H1 (cell line): ENCODE measurements around the gene COQ8A. TPM values are rescaled to one million over a fixed set of nuclear protein-coding genes. Genes with fewer than 3 reads are reported as not detected.

ENCODE experiments used
- CTCF ChIA-PET: fragments of 300-600 bp; sonication (Branson Sonifier 250); formaldehyde crosslinking; loops from one replicate; lab custom pipeline; 2021; ENCODE audit not compliant: partially characterized antibody; lab: Charles Lee
- POLR2A ChIA-PET: fragments of 300-600 bp; sonication (Branson Sonifier 250); formaldehyde crosslinking; loops from one replicate; lab custom pipeline; 2021; ENCODE audit warnings: inconsistent platforms; ENCODE audit not compliant: partially characterized antibody; lab: Charles Lee
- DNase-seq, 2 experiments: peaks; one replicate each; pipeline versions ENCODE4 v3.0.0 to v3.0.0-alpha.2; 2010 to 2022; ENCODE audit warnings: low spot score in 2 of 2, low read depth in 1 of 2, mixed read lengths in 1 of 2
- FAIRE-seq: peaks from 2 replicates; lab custom pipeline; 2011; peaks lifted over from hg19 to GRCh38; lab: Jason Lieb, UNC
- H2AFZ ChIP-seq: 2 replicates; pipeline ENCODE4 v1.8.1; 2012; ENCODE audit warnings: low read length, inconsistent platforms
- H2AK5ac ChIP-seq: 2 replicates; pipeline ENCODE4 v1.6.1; 2013; ENCODE audit warnings: low read depth, low read length
- H2BK120ac ChIP-seq: replicated peaks from 2 replicates; pipeline ENCODE3; 2013; ENCODE audit warnings: low read depth, low read length, inconsistent platforms
- H2BK12ac ChIP-seq: 2 replicates; pipeline ENCODE4 v1.6.1; 2013; ENCODE audit warnings: low read depth, low read length
- H2BK15ac ChIP-seq: 2 replicates; pipeline ENCODE4 v1.6.1; 2013; ENCODE audit warnings: low read length
- H2BK20ac ChIP-seq: 2 replicates; pipeline ENCODE4 v1.6.1; 2013; ENCODE audit warnings: low read length
- H2BK5ac ChIP-seq: 2 replicates; pipeline ENCODE4 v1.6.1; 2013; ENCODE audit warnings: low read depth, low read length
- H3K14ac ChIP-seq: 2 replicates; pipeline ENCODE4 v1.6.1; 2013; ENCODE audit warnings: inconsistent platforms; ENCODE audit not compliant: insufficient read length
- H3K18ac ChIP-seq: 2 replicates; pipeline ENCODE4 v1.6.1; 2013; ENCODE audit warnings: low read length; ENCODE audit errors: extremely low read depth
- H3K23ac ChIP-seq: 2 replicates; pipeline ENCODE4 v1.6.1; 2013; ENCODE audit warnings: inconsistent platforms; ENCODE audit not compliant: insufficient read length
- H3K23me2 ChIP-seq: 2 replicates; pipeline ENCODE4 v1.6.1; 2013; ENCODE audit warnings: low read depth, low read length
- H3K27ac ChIP-seq: 2 replicates; pipeline ENCODE4 v1.6.1; 2011; ENCODE audit warnings: low read depth, low read length, inconsistent platforms
- H3K27me3 ChIP-seq, 4 experiments: replicated peaks in 1 of 4; 1 replicate in 1 of 4; 2 replicates in 3 of 4; pipeline versions ENCODE4 v1.6.1 to v1.8.1; 2011 to 2013; ENCODE audit warnings: low read length in 3 of 4, mild to moderate bottlenecking in 3 of 4, inconsistent platforms in 2 of 4, mixed read lengths in 2 of 4, moderate library complexity in 1 of 4; ENCODE audit not compliant: control insufficient read depth in 3 of 4, insufficient read depth in 3 of 4; ENCODE audit errors: extremely low read depth in 1 of 4
- H3K36me3 ChIP-seq, 4 experiments: 2 replicates each; pipeline versions ENCODE4 v1.6.1 to v1.8.1; 2011 to 2013; ENCODE audit warnings: mild to moderate bottlenecking in 4 of 4, low read length in 3 of 4, moderate library complexity in 2 of 4, control low read depth in 1 of 4, inconsistent platforms in 1 of 4; ENCODE audit not compliant: insufficient read depth in 4 of 4, control insufficient read depth in 2 of 4
- H3K4ac ChIP-seq: replicated peaks from 2 replicates; pipeline ENCODE3; 2013; ENCODE audit warnings: low read length, low read depth, mixed read lengths, inconsistent platforms; ENCODE audit not compliant: insufficient read length
- H3K4me1 ChIP-seq, 4 experiments: replicated peaks in 1 of 4; 1 replicate in 1 of 4; 2 replicates in 3 of 4; pipeline versions ENCODE4 v1.6.1 to v1.8.1; 2011 to 2013; ENCODE audit warnings: low read length in 3 of 4, inconsistent platforms in 2 of 4, mixed read lengths in 1 of 4; ENCODE audit not compliant: insufficient read depth in 4 of 4, control insufficient read depth in 3 of 4
- H3K4me2 ChIP-seq, 2 experiments: 2 replicates each; pipeline versions ENCODE4 v1.6.1 to v1.8.1; 2011 to 2013; ENCODE audit warnings: low read depth in 2 of 2, low read length in 2 of 2, control low read depth in 1 of 2, inconsistent platforms in 1 of 2, mild to moderate bottlenecking in 1 of 2; ENCODE audit not compliant: insufficient read depth in 1 of 2
- H3K4me3 ChIP-seq, 4 experiments: fragments of 200-600, 300-600 bp in 1 of 4; sonication (generic), shearing (Covaris generic), sonication (Bioruptor Twin) in 1 of 4; 2 replicates each; pipeline versions ENCODE4 v1.5.1 to v1.8.1; 2011 to 2016; ENCODE audit warnings: low read length in 4 of 4, low read depth in 3 of 4, control low read depth in 2 of 4, inconsistent platforms in 2 of 4, mild to moderate bottlenecking in 2 of 4, mixed read lengths in 1 of 4, moderate library complexity in 1 of 4; ENCODE audit not compliant: insufficient read depth in 2 of 4; ENCODE audit errors: extremely low read depth in 1 of 4
- H3K56ac ChIP-seq: replicated peaks from 2 replicates; pipeline ENCODE3; 2013; ENCODE audit warnings: low read depth, mild to moderate bottlenecking, mixed read lengths, low read length, inconsistent platforms; ENCODE audit not compliant: insufficient read length
- H3K79me1 ChIP-seq: 2 replicates; pipeline ENCODE4 v1.6.1; 2013; ENCODE audit warnings: low read depth, low read length, control low read depth
- H3K79me2 ChIP-seq, 2 experiments: 2 replicates each; pipeline versions ENCODE4 v1.6.1 to v1.8.1; 2012 to 2013; ENCODE audit warnings: low read length in 2 of 2, mild to moderate bottlenecking in 2 of 2, inconsistent platforms in 1 of 2; ENCODE audit not compliant: insufficient read depth in 2 of 2, control insufficient read depth in 1 of 2
- H3K9ac ChIP-seq, 4 experiments: replicated peaks in 1 of 4; 1 replicate in 1 of 4; 2 replicates in 3 of 4; pipeline versions ENCODE4 v1.6.1 to v1.8.1; 2011 to 2013; ENCODE audit warnings: low read depth in 3 of 4, low read length in 3 of 4, control low read depth in 2 of 4, mild to moderate bottlenecking in 2 of 4, moderate library complexity in 2 of 4, inconsistent platforms in 1 of 4; ENCODE audit errors: extremely low read depth in 1 of 4
- H3K9me3 ChIP-seq, 2 experiments: 2 replicates each; pipeline versions ENCODE4 v1.6.1 to v1.8.1; 2012 to 2013; ENCODE audit warnings: mild to moderate bottlenecking in 2 of 2, moderate library complexity in 2 of 2, control low read depth in 1 of 2, inconsistent platforms in 1 of 2, low read depth in 1 of 2, low read length in 1 of 2, mixed read lengths in 1 of 2; ENCODE audit not compliant: insufficient read depth in 2 of 2
- H4K20me1 ChIP-seq, 2 experiments: replicated peaks in 1 of 2; 2 replicates each; pipeline versions ENCODE3 to v1.8.1; 2011 to 2013; ENCODE audit warnings: inconsistent platforms in 2 of 2, low read length in 2 of 2, mild to moderate bottlenecking in 1 of 2; ENCODE audit not compliant: insufficient read depth in 2 of 2, control insufficient read depth in 1 of 2
- H4K5ac ChIP-seq: 2 replicates; pipeline ENCODE4 v1.6.1; 2013; ENCODE audit warnings: low read length, low read depth, mixed read lengths, inconsistent platforms; ENCODE audit not compliant: insufficient read length
- H4K8ac ChIP-seq: 2 replicates; pipeline ENCODE4 v1.8.0; 2013; ENCODE audit warnings: mild to moderate bottlenecking, moderate library complexity, low read length, inconsistent platforms; ENCODE audit not compliant: insufficient read depth; ENCODE audit errors: extremely low read depth
- H4K91ac ChIP-seq: replicated peaks from 2 replicates; pipeline ENCODE3; 2013; ENCODE audit warnings: low read length, mixed read lengths, inconsistent platforms; ENCODE audit not compliant: insufficient read length
- CTBP2 ChIP-seq: IDR thresholded peaks from 2 replicates; pipeline ENCODE4 v1.7.0; 2011; ENCODE audit warnings: borderline replicate concordance, mild to moderate bottlenecking, moderate library complexity, mixed read lengths, low read length; ENCODE audit not compliant: insufficient read depth, insufficient read length
- SIN3A ChIP-seq, 2 experiments: IDR thresholded peaks in 1 of 2; conservative IDR thresholded peaks in 1 of 2; 2 replicates each; pipeline ENCODE4 v1.6.1; 2011 to 2012; ENCODE audit warnings: low read length in 2 of 2, improper control_type of control experiment in 1 of 2, low read depth in 1 of 2, mild to moderate bottlenecking in 1 of 2
- WGBS, 2 experiments: shearing (Covaris generic) in 1 of 2; methylation state at CpG; one replicate each; pipeline versions ENCODE4 v1.1.6 to v1.1.7; 2013 to 2015; ENCODE audit warnings: low lambda C conversion rate in 2 of 2, mixed read lengths in 2 of 2, inconsistent platforms in 1 of 2, low coverage in 1 of 2, missing lambda C conversion rate in 1 of 2; ENCODE audit not compliant: insufficient replicate concordance in 2 of 2, insufficient coverage in 1 of 2, insufficient read length in 1 of 2; ENCODE audit errors: extremely low coverage in 1 of 2, missing lambda C conversion rate in 1 of 2; 5-methylcytosine and 5-hydroxymethylcytosine counted together
- polyA plus RNA-seq, 7 experiments: library from polyadenylated mRNA; depleted of rRNA in 3 of 7; stranded (reverse) in 5 of 7; unstranded in 2 of 7; fragments of >200 nt in 5 of 7; fragments of 200-250 nt in 2 of 7; gene quantifications; 1 replicate in 5 of 7; 2 replicates in 1 of 7; 4 replicates in 1 of 7; pipeline versions ENCODE4 v1.2.1 to v1.2.3, GENCODE V29; 2011 to 2013; ENCODE audit warnings: missing spikeins in 2 of 7, mixed read lengths in 2 of 7
- total RNA-seq: library from RNA; stranded (reverse); fragmentation: NEBNext Ultra II Directional; extraction: Animal tissue kit (Norgen Biotek cat#: 25700); gene quantifications from 2 replicates; pipeline ENCODE4 v1.2.1, GENCODE V29; 2021

COQ8A gene
- total and polyA plus RNA-seq, 2 of the 8 experiments (the other 6 are each of a cell fraction or from before 2014, with no cell fraction given) = 28.5 to 38.9 TPM

DNA sequence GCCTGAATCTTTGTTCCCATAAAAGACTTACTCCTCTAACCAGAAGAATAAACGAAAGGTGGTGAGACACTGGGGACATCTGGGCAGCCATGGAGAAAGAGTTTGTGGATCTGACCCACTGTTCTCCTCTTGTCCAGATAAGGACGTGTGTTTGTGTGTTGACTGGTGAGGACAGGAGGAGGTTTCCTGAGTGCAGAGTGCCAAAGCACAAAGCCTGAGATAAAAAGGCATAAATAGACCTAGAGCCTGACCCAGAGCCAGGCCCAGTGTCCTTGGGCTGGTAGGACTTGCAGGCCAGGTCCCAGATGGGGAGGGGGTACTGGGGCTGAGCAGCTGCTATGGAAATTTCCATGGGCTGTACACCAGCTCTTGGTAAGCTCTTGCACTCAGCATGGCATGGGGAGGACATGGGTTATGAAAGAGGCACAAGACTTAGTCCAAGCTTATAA is 19.6 kb upstream of the COQ8A start:
- H4K5ac ChIP-seq = no peak overlapping the region
- H3K56ac ChIP-seq = no peak overlapping the region
- H2BK20ac ChIP-seq = no peak overlapping the region
- DNase-seq = no peak
- no peak overlapping the region for H3K4me2 ChIP-seq
- no peak overlapping the region for H3K23ac ChIP-seq
- H2BK5ac ChIP-seq = no peak overlapping the region
- no peak overlapping the region for H3K14ac ChIP-seq
- no peak overlapping the region for H2BK120ac ChIP-seq
- H2AFZ ChIP-seq = no peak overlapping the region
- no peaks in the 10 kb centered on the region for H3K4me1 ChIP-seq
- no peak overlapping the region for H2AK5ac ChIP-seq
- H3K23me2 ChIP-seq = no peaks in the 10 kb centered on the region
- no peaks in the 10 kb centered on the region for H3K9me3 ChIP-seq
- H3K9ac ChIP-seq = no peak overlapping the region
- no peak overlapping the region for H2BK15ac ChIP-seq
- H3K36me3 ChIP-seq = no peaks in the 10 kb centered on the region
- H2BK12ac ChIP-seq = no peak overlapping the region
- no peak overlapping the region; the same call in 1 of the 2 replicates for H4K8ac ChIP-seq
- no peak overlapping the region for H3K4me3 ChIP-seq
- TF ChIP-seq CTBP2 = no peak
- TF ChIP-seq SIN3A (conservative IDR thresholded peaks at IDR 0.05 in 1 of 2, IDR thresholded peaks at IDR 0.05 in 1 of 2; ENCODE audit: low read depth in 1 of 2, low read length in 2 of 2) = no peak
- TF ChIP-seq, all 59 proteins: peak for 0
- Histone ChIP-seq H4K91ac (no peak overlapping the region), H3K27ac (no peak overlapping the region), H3K4ac (no peak overlapping the region), H3K79me2 (no peaks in the 10 kb centered on the region), H3K79me1 (no peaks in the 10 kb centered on the region), H3K27me3 (no peaks in the 10 kb centered on the region), H4K20me1 (peaks cover 0 to 2% of the 10 kb centered on the region in 2 experiments), H3K18ac (no peak overlapping the region)
- no peak for FAIRE-seq
- ChIA-PET POLR2A (no interaction called here), CTCF (interaction anchor here (1.1 to 1.2 kb wide), 2 partner anchors 8 to 25 kb away, joined by 3 to 5 read pairs; no protein-coding TSS in a partner anchor)
- WGBS, 2 experiments = 69% methylated on average over 2 of the region's 2 CpGs; no CpG with 5 or more reads in 1 of the 2 experiments
